ENCODE data around the gene RGS6. TPM values are rescaled to one million over a fixed set of nuclear protein-coding genes. Genes with fewer than 3 reads are reported as not detected.

Gene RGS6
- total RNA-seq, 1 donor from 2014 or later, result not detected

GRCh38 chr14:71943695-71944018, 11.4 kb downstream of the RGS6 start:
- no peak for DNase-seq (ENCODE audit: extremely low read depth, low read depth, low spot score)

- no peak for DNase-seq (ENCODE audit: extremely low read depth, low read depth, low spot score)
Measured at GRCh38 chr14:71947947-71948500, 15.8 kb downstream of the RGS6 start.

GRCh38 chr14:71952381-71953363, 20.4 kb downstream of the RGS6 start:
- DNase-seq (ENCODE audit: extremely low read depth, low read depth, low spot score), result no peak

DNA sequence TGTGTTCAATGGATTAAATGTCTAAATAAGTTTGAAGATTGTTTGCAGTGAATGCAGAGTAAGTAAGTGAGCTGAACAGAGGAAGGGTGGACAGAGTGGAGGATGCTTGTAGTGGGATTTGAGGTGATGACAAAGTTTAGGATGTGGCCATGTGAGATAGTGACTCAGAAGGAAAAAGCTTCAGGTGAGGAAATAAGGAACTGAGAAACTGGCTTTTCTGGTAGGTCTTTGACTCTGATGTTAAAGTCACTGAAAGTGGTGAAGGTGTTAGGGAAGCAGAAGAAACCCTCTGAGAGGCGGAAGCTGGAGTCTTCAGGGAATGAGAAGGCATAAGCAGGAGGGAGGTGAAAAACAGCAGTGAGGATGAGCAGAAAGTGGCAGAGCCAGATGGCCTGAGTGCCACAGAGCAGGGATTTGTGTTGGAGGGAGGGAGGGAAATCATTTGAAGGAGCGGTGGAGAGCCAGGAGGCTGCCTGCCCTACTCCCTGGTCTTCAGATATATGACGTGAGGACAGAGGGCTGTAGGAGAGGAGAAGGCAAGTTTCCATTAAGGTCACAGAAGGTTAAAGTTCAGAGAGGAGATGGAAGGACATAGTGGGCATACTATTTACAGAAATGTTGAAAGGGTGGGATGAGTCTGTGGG, 24.8 kb downstream of the RGS6 start:
- no peak for DNase-seq (ENCODE audit: extremely low read depth, low read depth, low spot score)

DNA sequence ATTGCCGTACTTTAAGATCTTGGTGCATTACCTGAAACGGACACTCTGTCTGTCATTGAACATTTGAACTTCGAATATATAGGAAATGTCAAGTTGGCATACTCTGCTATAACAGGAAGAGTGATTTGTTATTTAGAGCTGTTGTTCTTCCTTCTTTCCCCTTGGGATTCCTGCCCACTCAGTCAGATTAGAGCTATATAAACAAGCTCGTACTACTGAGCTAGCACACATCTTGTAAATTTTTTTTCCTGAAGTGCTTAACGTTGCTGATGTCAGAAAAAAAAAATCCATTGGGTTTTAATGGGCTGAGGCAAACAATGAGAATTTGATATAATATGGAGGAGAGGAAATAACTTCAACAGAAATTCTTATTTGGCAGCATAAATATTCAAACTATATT, 26.8 kb downstream of the RGS6 start:
- no peak for DNase-seq (ENCODE audit: extremely low read depth, low read depth, low spot score)

DNA sequence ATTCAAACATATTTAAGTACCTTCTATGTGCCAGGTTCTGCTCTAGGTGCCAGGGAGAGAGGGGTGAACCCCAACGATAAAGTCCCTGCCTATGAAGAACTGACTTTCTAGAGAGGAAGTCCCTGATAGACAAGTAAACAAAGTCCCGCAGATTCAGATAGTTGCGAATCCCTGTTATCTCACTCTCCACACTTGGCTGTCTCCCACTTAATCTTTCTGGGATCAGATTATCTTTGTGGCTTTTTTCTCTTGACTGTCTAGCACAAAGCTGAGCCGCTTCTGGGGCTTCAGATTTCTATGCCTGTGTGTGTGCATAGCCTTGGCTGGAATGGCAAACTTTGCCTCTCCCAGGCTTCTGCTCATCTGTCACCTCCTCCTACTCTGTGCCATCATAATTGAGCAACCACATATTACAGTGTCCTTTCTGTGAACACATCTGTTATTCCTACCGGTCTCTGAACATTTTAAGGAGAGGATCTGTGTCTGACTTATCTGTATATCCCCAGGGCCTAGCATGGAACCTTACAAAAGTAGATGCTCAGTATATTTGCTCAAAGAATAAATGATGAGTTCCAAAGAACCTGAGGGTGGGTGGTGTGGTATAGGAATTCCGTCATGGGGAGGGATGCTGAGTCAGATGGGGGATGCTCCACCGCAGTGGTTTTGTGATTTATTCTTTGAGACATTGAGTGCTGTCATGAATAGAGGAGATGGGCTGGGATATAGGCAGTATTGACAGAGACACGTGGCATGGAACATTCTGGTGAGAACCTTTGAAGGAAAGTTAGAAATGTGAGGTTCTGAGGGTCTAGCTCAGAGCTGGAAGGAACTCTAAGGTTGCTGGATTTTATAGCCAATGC, 28.5 kb downstream of the RGS6 start:
- DNase-seq (ENCODE audit: extremely low read depth, low read depth, low spot score), result no peak

- DNase-seq (ENCODE audit: extremely low read depth, low read depth, low spot score), result no peak
Measured at GRCh38 chr14:71961972-71962371, 29.7 kb downstream of the RGS6 start.

- no peak for DNase-seq (ENCODE audit: extremely low read depth, low read depth, low spot score)
Measured at GRCh38 chr14:71964716-71965115, 32.5 kb downstream of the RGS6 start.

DNA sequence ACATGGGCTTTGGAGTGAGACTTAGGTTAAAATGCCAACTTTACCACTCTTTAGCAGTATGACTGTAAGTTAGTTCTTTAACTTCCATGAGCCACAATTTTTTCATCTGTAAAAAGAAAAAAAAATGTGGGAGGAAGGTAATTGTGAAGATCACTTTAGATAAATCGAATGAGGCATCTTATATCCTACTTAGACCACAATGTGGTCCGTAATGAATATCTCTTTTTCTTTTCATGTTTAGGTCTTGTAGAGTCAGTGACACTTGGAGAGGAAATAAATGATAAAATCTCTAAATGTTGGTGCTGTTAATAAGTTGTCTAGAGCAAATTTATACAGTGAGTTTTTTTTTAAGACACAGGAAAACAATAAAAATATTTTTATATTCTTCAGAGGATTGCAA, 34.3 kb downstream of the RGS6 start:
- no peak for DNase-seq (ENCODE audit: extremely low read depth, low read depth, low spot score)

GRCh38 chr14:71967704-71968103, 35.5 kb downstream of the RGS6 start:
- no peak for DNase-seq (ENCODE audit: extremely low read depth, low read depth, low spot score)

GRCh38 chr14:71970272-71970671, 38.0 kb downstream of the RGS6 start:
- no peak for DNase-seq (ENCODE audit: extremely low read depth, low read depth, low spot score)

GRCh38 chr14:71985538-71986189, 53.4 kb downstream of the RGS6 start:
- DNase-seq (ENCODE audit: extremely low read depth, low read depth, low spot score), result no peak

DNA sequence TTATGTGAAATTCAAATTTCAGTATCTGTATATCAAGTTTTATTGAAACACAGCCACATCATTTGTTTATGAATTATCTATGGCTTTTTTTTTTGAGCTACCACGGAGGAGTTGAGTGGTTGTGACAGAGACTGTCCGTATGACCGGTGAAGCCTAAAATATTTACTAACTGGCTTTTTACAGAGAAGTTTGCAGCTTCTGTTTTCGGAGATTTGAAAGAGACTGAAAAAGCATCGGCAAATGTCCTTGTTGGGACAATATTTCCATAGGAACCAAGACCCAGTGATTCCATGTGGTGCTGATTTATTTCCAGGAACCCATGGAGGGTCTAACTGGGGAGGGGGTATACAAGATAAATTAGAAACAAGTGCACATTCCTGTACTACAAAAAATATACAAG, 56.2 kb downstream of the RGS6 start:
- DNase-seq (ENCODE audit: extremely low read depth, low read depth, low spot score), result no peak

GRCh38 chr14:71988939-71989338, 56.7 kb downstream of the RGS6 start:
- DNase-seq (ENCODE audit: extremely low read depth, low read depth, low spot score), result no peak

- no peak for DNase-seq (ENCODE audit: extremely low read depth, low read depth, low spot score)
Measured at GRCh38 chr14:71994416-71994815, 62.2 kb downstream of the RGS6 start.

- no peak for DNase-seq (ENCODE audit: extremely low read depth, low read depth, low spot score)
Measured at GRCh38 chr14:71995741-71996140, 63.5 kb downstream of the RGS6 start.

GRCh38 chr14:71996610-71997009, 64.4 kb downstream of the RGS6 start:
- no peak for DNase-seq (ENCODE audit: extremely low read depth, low read depth, low spot score)

DNA sequence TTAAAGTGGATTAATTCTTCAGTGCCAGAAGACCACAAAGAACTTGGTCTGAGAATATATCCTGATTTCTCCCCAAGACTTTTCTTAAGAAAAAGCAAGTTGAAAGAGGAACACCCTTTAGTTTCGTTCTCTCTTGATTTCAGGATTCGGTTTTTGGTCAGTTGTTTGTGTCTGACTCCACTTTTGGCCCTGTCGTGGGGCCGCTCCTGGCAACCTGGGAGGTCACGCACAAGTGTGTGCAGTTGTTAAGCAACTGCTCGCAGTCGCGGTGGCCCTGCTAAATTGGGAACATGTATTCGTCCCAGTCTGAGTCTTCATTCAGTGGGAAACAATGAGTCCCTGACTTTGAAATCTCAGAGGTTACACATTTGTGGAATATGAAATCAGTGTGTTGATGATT, 68.7 kb downstream of the RGS6 start:
- no peak for DNase-seq (ENCODE audit: extremely low read depth, low read depth, low spot score)

DNA sequence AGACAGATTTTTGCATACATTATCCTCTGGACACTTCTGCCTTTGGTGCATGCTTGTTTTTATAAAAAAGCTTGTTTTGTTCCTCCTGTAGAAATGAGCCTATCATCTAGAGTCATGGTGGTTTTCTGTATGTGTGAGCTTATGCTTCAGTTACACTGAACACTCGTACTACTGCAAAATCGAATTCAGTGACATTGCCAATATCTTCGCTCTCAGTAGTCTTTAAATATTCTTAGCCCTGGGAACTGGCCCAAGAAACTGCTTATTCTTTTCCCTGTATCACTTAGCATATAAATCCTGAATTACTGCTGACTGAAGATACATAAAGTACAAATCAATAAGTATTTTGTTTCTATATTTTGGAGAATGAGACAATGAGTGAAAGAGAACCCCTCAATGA, 70.5 kb downstream of the RGS6 start:
- no peak for DNase-seq (ENCODE audit: extremely low read depth, low read depth, low spot score)

DNA sequence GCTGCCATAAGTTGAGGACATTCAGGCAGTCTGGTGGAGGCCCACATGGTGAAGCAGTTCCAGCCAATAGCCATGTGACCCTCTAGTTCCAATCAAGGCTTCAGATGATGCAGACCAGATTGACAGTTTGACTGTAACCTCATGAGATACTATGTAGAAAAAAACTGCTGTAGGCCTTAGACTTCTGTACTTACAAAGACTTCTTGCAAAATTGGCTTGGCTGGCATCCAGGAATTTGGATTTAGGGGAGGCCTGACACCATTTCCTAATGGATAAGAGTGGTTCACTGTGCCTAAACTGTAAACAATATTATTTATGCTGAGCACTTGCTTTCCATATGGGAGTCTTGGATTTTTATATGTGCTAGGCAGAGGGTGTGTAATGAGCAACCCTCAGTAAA, 76.4 kb downstream of the RGS6 start:
- DNase-seq (ENCODE audit: extremely low read depth, low read depth, low spot score), result no peak

GRCh38 chr14:72010474-72010873, 78.2 kb downstream of the RGS6 start:
- DNase-seq (ENCODE audit: extremely low read depth, low read depth, low spot score), result no peak
